MG63 (cell line): ENCODE measurements around the gene TENM4. TPM values are rescaled to one million over a fixed set of nuclear protein-coding genes. Genes with fewer than 3 reads are reported as not detected.

ENCODE experiments used
- DNase-seq: peaks from one replicate; pipeline ENCODE4 v3.0.0-alpha.2; 2020
- H3K27me3 ChIP-seq: fragments of 250-450 bp; sonication (Bioruptor Pico); 2 replicates; pipeline ENCODE4 v1.5.1; 2020; ENCODE audit warnings: mild to moderate bottlenecking, moderate library complexity
- H3K36me3 ChIP-seq: fragments of 250-450 bp; sonication (Bioruptor Pico); 2 replicates; pipeline ENCODE4 v1.5.1; 2020; ENCODE audit warnings: mild to moderate bottlenecking, moderate library complexity
- H3K4me3 ChIP-seq: fragments of 250-450 bp; sonication (Bioruptor Pico); 2 replicates; pipeline ENCODE4 v1.5.1; 2020; ENCODE audit warnings: mild to moderate bottlenecking, moderate library complexity
- H3K9me3 ChIP-seq: fragments of 250-450 bp; sonication (Bioruptor Pico); 2 replicates; pipeline ENCODE4 v1.5.1; 2020; ENCODE audit warnings: mild to moderate bottlenecking, moderate library complexity
- total RNA-seq: library from RNA; depleted of rRNA; stranded (reverse); fragments of >200 nt; shearing (Covaris generic); gene quantifications from 2 replicates; pipeline ENCODE4 v1.2.3, GENCODE V29; 2014; ENCODE audit warnings: low replicate concordance

The TENM4 gene
- total RNA-seq, 1 experiment from 2014 or later = not detected

GRCh38 chr11:79082907-79083306 is 357.9 kb downstream of the TENM4 start:
- H3K9me3 ChIP-seq = no peaks in the 10 kb centered on the region
- H3K36me3 ChIP-seq = no peaks in the 10 kb centered on the region
- H3K27me3 ChIP-seq = no peaks in the 10 kb centered on the region
- no peak overlapping the region for H3K4me3 ChIP-seq
- no peak for DNase-seq

DNA sequence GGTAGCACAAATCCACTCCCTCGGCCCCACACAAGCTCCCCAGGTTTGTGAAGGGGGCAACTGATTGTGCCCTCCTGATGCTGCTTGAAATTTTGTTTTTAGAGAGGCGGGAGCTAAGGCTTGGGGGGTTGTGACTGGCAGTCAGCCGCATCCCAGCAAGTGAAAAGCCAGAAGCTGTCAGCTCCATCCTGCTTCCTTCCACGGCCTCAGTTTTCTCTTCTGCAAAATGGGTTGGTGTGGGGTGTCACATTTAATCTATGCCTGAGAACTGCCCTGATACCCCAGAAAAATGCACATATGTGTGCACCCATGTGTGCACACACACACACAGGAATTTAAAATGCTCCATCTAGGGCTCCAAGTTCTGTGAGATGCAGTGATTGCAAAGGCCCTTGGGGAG is 358.6 kb downstream of the TENM4 start:
- DNase-seq = no peak
- Histone ChIP-seq H3K9me3 (no peaks in the 10 kb centered on the region), H3K4me3 (no peak overlapping the region), H3K27me3 (no peaks in the 10 kb centered on the region), H3K36me3 (no peaks in the 10 kb centered on the region)

DNA sequence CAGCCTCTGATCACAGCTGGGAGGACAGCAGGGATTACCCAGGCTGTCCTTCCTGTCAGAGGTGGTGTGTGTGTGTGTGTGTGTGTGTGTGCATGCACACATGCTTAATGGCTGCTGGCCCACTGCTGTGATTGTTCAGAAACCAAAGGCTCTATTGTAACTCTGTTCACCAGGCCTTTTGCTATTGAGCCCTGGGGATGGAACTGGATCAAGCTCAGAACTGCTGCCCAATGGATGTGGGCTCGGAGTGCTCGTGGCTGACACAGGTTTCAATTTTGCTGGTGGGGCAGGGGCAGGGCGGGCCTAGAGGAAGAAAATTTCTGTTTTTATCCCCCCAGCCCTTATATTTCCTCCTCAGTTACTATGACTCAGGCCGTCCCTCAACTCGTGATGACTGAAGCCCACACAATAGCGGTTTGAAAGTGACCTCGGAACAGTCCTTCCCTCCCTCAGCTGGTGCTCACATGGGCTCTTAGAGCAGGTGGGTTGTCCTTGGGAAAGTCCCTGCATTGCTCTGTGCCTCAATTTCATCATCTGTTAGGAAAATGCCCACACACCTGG is 359.3 kb downstream of the TENM4 start:
- no peaks in the 10 kb centered on the region for H3K36me3 ChIP-seq
- no peak overlapping the region for H3K4me3 ChIP-seq
- no peaks in the 10 kb centered on the region for H3K9me3 ChIP-seq
- no peaks in the 10 kb centered on the region for H3K27me3 ChIP-seq
- DNase-seq = no peak

DNA sequence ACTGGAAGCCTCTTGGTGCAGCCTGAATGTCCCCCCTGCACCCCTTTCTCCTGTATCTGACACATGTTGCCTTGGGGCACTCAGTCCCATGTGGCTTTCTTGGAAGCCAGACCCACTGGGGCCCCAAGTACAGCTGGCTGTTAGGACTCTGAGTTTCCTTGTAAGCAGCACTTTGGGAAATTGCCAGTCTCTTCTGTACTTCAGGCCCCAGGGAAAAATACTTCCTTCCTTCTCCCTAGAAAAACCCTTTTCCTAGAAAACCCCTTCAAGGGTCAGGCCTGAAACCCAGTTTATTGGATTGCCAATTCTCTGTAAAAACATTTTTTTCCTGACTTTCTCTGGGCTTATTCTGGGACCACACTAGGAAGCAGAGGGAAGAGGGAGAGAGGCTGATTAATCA is 360.3 kb downstream of the TENM4 start:
- Histone ChIP-seq H3K27me3 (no peaks in the 10 kb centered on the region), H3K36me3 (no peaks in the 10 kb centered on the region), H3K4me3 (no peak overlapping the region), H3K9me3 (no peaks in the 10 kb centered on the region)
- no peak for DNase-seq

DNA sequence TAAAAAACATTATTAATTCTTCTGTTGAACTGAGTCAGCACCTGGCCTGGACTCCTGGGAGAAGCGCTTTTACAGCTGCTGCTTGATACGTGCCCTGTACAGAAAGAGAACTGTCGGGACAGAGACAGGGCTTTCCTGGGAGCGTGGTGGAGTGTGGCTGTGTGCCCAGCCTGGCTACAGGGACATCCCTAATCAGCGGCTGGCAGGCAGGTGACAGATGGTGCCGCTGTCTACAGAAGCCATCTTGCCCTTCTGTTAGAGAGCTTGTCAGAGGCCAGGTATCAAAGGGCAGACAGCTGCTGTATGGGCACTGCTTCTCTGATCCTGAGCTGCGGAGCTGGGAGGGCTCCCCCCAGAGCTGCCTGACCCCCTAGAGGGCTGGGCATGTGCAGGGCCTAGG is 361.8 kb downstream of the TENM4 start:
- Histone ChIP-seq H3K9me3 (no peaks in the 10 kb centered on the region), H3K4me3 (no peak overlapping the region), H3K27me3 (no peaks in the 10 kb centered on the region), H3K36me3 (no peaks in the 10 kb centered on the region)
- DNase-seq = no peak

DNA sequence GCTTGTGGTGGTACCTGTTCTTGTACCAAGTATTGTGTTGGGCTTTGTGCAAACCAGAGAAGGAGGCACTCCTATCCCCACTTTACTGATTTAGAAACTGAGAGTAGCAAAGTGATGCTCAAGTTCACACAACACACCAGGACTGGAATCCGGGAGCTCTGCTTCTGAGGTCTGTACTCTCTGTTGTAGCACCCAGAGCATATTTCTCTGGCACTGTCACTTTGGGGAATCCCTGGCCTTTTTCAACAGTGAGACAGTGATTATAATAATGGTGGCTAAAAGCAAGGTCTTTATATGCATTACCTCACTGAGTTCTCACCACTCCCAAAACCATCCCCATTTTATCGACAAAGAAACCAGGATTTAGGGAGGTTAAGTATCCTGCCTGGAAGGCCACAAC is 362.4 kb downstream of the TENM4 start:
- Histone ChIP-seq H3K36me3 (no peaks in the 10 kb centered on the region), H3K4me3 (no peak overlapping the region), H3K27me3 (no peaks in the 10 kb centered on the region), H3K9me3 (no peaks in the 10 kb centered on the region)
- DNase-seq = no peak

DNA sequence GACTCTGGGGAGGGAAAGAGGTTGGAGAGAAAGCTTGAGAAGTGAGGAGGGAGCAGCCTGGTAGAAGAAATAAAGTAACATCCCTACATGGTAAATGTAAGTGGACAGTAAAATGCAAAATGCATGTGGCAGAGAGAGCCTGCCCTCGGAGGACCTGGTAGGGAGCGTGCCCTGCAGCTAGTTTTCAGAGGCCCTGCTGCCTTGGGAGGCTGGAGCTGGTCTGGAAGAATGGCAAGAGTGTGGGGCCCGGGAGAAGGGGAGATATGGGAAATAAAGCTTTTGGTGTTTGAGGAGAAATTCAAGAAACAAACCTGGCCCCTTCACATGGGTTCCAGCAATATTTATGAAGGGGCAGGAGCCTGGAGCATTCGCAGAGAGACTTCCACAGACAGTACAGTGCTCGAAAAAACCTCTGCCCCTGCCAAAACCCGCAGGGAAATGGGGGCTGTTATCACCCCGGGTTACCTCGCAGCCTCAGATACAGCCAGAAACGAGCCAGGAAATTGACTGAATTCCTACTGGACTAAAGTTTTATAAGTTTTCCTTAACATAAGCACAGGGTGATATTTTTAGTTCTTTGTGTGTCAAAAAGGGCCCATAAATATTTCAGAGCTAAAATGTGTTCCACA is 363.0 kb downstream of the TENM4 start:
- Histone ChIP-seq H3K9me3 (no peaks in the 10 kb centered on the region), H3K36me3 (no peaks in the 10 kb centered on the region)

GRCh38 chr11:79076526-79077115 is 364.2 kb downstream of the TENM4 start:
- no peaks in the 10 kb centered on the region for H3K27me3 ChIP-seq
- no peaks in the 10 kb centered on the region for H3K36me3 ChIP-seq
- no peaks in the 10 kb centered on the region for H3K9me3 ChIP-seq
- peak; percentile 39 for DNase-seq
- H3K4me3 ChIP-seq = no peak overlapping the region

More for the DNA sequence above, 363.0 kb downstream of the TENM4 start:
- H3K4me3 ChIP-seq = no peak overlapping the region
- DNase-seq = no peak
- no peaks in the 10 kb centered on the region for H3K27me3 ChIP-seq

GRCh38 chr11:79074547-79074946 is 366.3 kb downstream of the TENM4 start:
- Histone ChIP-seq H3K36me3 (no peaks in the 10 kb centered on the region), H3K27me3 (no peaks in the 10 kb centered on the region), H3K4me3 (no peak overlapping the region), H3K9me3 (no peaks in the 10 kb centered on the region)
- no peak for DNase-seq

GRCh38 chr11:79071190-79071589 is 369.6 kb downstream of the TENM4 start:
- Histone ChIP-seq H3K9me3 (no peaks in the 10 kb centered on the region), H3K4me3 (no peak overlapping the region), H3K27me3 (no peaks in the 10 kb centered on the region), H3K36me3 (no peaks in the 10 kb centered on the region)
- DNase-seq = no peak

DNA sequence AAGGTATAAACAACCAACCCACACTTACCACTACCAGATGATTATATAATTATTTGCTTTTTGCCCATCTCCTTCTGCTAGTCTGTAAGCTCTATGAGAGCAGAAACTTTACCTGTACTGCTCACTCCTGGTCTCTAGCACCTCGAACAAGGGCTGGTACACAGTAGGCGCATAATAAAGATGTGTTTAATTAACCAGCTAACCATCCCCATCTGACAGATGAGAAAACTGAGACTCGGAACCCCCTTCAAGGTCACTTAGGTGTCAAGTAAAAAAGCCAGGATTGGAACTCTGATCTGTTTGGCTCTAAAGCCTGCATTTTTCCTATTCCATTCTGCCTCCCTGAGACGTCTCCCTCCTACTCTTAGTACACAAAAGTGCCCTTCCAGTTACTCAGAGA is 370.3 kb downstream of the TENM4 start:
- no peak for DNase-seq
- Histone ChIP-seq H3K4me3 (no peak overlapping the region), H3K36me3 (no peaks in the 10 kb centered on the region), H3K27me3 (no peaks in the 10 kb centered on the region), H3K9me3 (no peaks in the 10 kb centered on the region)

DNA sequence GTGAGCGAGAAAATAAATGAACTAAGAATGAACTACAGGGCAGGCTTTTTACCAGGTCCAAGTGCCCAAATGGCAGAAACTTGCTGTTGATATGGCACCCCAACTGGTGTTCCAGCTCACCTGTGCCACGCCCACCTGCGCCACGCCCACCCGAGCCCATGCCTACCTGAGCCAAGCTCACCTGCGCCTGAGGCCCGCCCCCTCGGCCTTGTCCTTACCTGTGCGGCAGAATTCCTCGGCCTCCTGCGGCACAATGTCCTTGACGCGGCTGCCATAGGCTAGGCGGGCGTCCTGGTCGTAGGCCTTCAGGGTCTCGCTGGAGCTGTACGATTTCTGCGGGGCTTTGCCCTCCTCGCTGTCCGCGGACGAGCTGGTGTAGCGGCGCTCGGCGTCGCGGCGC is 371.3 kb downstream of the TENM4 start:
- Histone ChIP-seq H3K9me3 (no peaks in the 10 kb centered on the region), H3K27me3 (no peaks in the 10 kb centered on the region), H3K4me3 (no peak overlapping the region), H3K36me3 (no peaks in the 10 kb centered on the region)
- DNase-seq = no peak

DNA sequence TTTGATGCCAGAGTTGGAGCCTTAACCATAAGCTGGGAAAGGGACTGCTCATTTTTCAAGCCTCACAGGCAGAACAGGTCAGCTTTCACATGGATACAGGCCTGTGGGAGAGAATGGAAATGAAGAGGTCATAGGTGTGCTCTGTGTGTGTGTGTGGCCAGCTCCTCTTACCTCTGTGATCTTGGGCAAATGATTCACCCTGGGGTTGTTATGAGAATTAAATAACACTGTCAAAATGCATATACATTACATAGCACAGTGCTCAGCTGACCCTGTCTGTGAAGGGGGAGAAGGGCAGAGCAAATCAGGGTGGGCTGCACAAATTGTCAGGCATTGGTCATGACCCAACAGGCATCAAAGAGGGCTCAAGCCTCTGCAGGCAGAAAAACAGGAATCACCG is 372.5 kb downstream of the TENM4 start:
- no peak for DNase-seq
- Histone ChIP-seq H3K36me3 (no peaks in the 10 kb centered on the region), H3K9me3 (no peaks in the 10 kb centered on the region), H3K27me3 (no peaks in the 10 kb centered on the region), H3K4me3 (no peak overlapping the region)

DNA sequence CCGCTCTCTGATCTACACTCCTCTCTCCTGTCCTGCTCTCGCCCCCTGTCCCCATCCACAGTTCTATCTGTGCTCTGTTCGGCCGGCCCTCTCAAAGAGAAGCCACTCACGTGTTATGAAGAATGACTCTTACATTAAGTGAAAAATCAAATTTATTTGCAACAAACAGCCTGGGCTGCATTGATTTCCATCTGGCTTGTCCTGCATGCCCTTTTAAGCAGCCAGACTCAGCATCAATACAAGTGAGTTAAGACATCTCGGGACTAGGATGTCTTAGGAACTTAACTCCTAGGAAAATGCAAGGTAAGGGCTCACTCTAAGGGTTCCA is 373.5 kb downstream of the TENM4 start:
- H3K4me3 ChIP-seq = no peak overlapping the region
- no peaks in the 10 kb centered on the region for H3K36me3 ChIP-seq
- H3K9me3 ChIP-seq = no peaks in the 10 kb centered on the region
- H3K27me3 ChIP-seq = no peaks in the 10 kb centered on the region
- no peak for DNase-seq

- no peaks in the 10 kb centered on the region for H3K9me3 ChIP-seq
- no peaks in the 10 kb centered on the region for H3K27me3 ChIP-seq
- no peak for DNase-seq
- no peaks in the 10 kb centered on the region for H3K36me3 ChIP-seq
- H3K4me3 ChIP-seq = no peak overlapping the region
Observed at GRCh38 chr11:79066456-79067351, 374.1 kb downstream of the TENM4 start.

DNA sequence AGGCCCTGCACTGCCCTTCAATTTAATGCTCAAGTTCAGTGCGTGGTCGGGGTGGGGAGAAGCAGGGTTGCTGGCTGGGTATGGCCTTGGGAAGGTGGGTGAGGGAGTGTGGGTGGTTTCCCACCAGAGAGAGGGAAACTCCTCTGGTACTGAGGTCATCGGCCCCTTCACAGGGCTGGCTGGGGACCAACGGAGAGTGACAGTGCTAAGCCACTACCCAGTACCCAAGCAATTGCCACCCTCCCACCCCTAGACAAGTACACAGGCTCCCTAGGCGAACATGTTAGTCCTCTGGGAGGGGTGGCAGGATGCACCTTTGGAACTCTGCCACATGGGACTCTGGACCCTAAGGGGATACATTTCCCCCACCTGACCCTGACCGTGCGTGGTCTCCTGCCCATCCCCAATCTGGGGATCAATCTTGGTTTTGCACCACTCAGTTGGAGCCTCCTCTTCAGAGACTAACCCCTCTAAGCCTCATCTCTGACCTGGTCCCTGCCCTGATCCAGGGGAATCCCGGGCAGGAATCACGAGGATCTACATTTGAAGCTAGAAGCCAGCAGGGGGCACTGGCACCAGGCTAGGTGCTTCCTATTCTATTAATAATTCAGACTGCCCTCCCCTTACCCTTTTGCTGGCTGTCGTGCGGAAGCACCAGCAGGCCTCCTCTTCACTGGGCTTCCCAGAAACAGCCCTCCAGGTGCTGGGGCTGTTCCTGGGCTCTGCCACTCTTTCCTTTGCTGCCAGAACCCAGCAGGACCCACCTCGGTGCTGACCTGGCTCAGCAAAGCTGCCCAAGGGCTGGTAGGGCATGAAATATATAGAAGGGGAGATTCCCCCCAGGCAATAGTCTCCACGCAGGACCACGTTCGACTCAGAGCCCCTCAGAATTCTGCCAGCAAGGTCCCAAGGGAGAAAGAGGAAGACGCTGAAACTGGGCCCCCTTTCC is 377.7 kb downstream of the TENM4 start:
- Histone ChIP-seq H3K36me3 (no peaks in the 10 kb centered on the region), H3K9me3 (no peaks in the 10 kb centered on the region), H3K4me3 (no peak overlapping the region), H3K27me3 (no peaks in the 10 kb centered on the region)
- no peak for DNase-seq
